ENCODE data around the gene MT1B. TPM values are rescaled to one million over a fixed set of nuclear protein-coding genes. Genes with fewer than 3 reads are reported as not detected.

Gene MT1B
- total and polyA plus RNA-seq, 9 of the 15 experiments (the other 6 are each of a cell fraction or from before 2014, with no cell fraction given) = not detected

GRCh38 chr16:56610609-56611111, 41.0 kb upstream of the MT1B start (continued):
- TF ChIP-seq, protein P1, sequence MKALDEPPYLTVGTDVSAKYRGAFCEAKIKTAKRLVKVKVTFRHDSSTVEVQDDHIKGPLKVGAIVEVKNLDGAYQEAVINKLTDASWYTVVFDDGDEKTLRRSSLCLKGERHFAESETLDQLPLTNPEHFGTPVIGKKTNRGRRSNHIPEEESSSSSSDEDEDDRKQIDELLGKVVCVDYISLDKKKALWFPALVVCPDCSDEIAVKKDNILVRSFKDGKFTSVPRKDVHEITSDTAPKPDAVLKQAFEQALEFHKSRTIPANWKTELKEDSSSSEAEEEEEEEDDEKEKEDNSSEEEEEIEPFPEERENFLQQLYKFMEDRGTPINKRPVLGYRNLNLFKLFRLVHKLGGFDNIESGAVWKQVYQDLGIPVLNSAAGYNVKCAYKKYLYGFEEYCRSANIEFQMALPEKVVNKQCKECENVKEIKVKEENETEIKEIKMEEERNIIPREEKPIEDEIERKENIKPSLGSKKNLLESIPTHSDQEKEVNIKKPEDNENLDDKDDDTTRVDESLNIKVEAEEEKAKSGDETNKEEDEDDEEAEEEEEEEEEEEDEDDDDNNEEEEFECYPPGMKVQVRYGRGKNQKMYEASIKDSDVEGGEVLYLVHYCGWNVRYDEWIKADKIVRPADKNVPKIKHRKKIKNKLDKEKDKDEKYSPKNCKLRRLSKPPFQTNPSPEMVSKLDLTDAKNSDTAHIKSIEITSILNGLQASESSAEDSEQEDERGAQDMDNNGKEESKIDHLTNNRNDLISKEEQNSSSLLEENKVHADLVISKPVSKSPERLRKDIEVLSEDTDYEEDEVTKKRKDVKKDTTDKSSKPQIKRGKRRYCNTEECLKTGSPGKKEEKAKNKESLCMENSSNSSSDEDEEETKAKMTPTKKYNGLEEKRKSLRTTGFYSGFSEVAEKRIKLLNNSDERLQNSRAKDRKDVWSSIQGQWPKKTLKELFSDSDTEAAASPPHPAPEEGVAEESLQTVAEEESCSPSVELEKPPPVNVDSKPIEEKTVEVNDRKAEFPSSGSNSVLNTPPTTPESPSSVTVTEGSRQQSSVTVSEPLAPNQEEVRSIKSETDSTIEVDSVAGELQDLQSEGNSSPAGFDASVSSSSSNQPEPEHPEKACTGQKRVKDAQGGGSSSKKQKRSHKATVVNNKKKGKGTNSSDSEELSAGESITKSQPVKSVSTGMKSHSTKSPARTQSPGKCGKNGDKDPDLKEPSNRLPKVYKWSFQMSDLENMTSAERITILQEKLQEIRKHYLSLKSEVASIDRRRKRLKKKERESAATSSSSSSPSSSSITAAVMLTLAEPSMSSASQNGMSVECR (CRISPR knock-in tag; IDR thresholded peaks at IDR 0.05) = no peak
- TF ChIP-seq HEY1 (CRISPR knock-in tag; IDR thresholded peaks at IDR 0.05; ENCODE audit: borderline replicate concordance) = no peak
- TF ChIP-seq ZFP36 (IDR thresholded peaks at IDR 0.05; ENCODE audit: low read depth, low read length, partially characterized antibody) = peak; percentile 63
- TF ChIP-seq, protein P2, sequence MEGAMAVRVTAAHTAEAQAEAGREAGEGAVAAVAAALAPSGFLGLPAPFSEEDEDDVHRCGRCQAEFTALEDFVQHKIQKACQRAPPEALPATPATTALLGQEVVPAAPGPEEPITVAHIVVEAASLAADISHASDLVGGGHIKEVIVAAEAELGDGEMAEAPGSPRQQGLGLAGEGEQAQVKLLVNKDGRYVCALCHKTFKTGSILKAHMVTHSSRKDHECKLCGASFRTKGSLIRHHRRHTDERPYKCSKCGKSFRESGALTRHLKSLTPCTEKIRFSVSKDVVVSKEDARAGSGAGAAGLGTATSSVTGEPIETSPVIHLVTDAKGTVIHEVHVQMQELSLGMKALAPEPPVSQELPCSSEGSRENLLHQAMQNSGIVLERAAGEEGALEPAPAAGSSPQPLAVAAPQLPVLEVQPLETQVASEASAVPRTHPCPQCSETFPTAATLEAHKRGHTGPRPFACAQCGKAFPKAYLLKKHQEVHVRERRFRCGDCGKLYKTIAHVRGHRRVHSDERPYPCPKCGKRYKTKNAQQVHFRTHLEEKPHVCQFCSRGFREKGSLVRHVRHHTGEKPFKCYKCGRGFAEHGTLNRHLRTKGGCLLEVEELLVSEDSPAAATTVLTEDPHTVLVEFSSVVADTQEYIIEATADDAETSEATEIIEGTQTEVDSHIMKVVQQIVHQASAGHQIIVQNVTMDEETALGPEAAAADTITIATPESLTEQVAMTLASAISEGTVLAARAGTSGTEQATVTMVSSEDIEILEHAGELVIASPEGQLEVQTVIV (CRISPR knock-in tag; IDR thresholded peaks at IDR 0.05; ENCODE audit: borderline replicate concordance) = no peak
- no peak for TF ChIP-seq KDM5B (IDR thresholded peaks at IDR 0.05; ENCODE audit: insufficient replicate concordance, low read depth, low read length)
- TF ChIP-seq PHB2 (IDR thresholded peaks at IDR 0.05; ENCODE audit: low read depth) = no peak
- no peak for TF ChIP-seq CREB5 (CRISPR knock-in tag; IDR thresholded peaks at IDR 0.05)
- TF ChIP-seq CHD4 (IDR thresholded peaks at IDR 0.05; ENCODE audit: insufficient read depth, insufficient replicate concordance, low read depth, low read length, poor library complexity, severe bottlenecking) = no peak
